NB4 (cell line): ENCODE results near the gene TPD52L1.

Experiments used
- CTCF ChIP-seq: IDR thresholded peaks from one replicate; pipeline ENCODE4 v1.5.1; 2012; ENCODE audit warnings: low read depth, low read length
- MAX ChIP-seq: IDR thresholded peaks from 2 replicates; pipeline ENCODE4 v1.6.1; 2011; ENCODE audit warnings: low read depth, low read length
- MYC ChIP-seq: IDR thresholded peaks from 2 replicates; pipeline ENCODE4 v1.6.1; 2011; ENCODE audit warnings: low read depth, low read length
- POLR2A ChIP-seq: IDR thresholded peaks from 2 replicates; pipeline ENCODE4 v1.6.1; 2011; ENCODE audit warnings: mild to moderate bottlenecking; ENCODE audit not compliant: insufficient read length; ENCODE audit errors: extremely low read depth

GRCh38 chr6:125312950-125313349 is 159.4 kb downstream of the TPD52L1 start:
- TF ChIP-seq CTCF (no peak), MAX (no peak), POLR2A (no peak), MYC (no peak)
